Cardiac muscle cell (in vitro differentiated cells and primary cell): ENCODE results near the gene TBC1D14. TPM values are rescaled to one million over a fixed set of nuclear protein-coding genes. Genes with fewer than 3 reads are reported as not detected.

Experiments used
- DNase-seq, 2 donors: peaks; one replicate each; pipeline versions ENCODE4 v3.0.0 to v3.0.0-alpha.2; 2010 to 2017; ENCODE audit warnings: low read depth in 1 of 2, low spot score in 1 of 2
- H3K27ac ChIP-seq: fragments of 200-600 bp; sonication (generic); 2 replicates; pipeline ENCODE4 v1.5.1; 2016
- H3K27me3 ChIP-seq: fragments of 200-600 bp; sonication (generic); 2 replicates; pipeline ENCODE4 v1.6.0; 2016; ENCODE audit warnings: control low read depth
- H3K36me3 ChIP-seq: fragments of 200-600 bp; sonication (generic); 2 replicates; pipeline ENCODE4 v1.5.1; 2016; ENCODE audit warnings: control low read depth
- H3K4me1 ChIP-seq: fragments of 200-600 bp; sonication (generic); 2 replicates; pipeline ENCODE4 v1.8.1; 2017; ENCODE audit warnings: low read depth, mild to moderate bottlenecking, mixed run types
- H3K4me3 ChIP-seq: fragments of 200-600 bp; sonication (generic); 2 replicates; pipeline ENCODE4 v1.5.1; 2016; ENCODE audit warnings: mild to moderate bottlenecking
- H3K9me3 ChIP-seq: fragments of 200-600 bp; sonication (generic); 2 replicates; pipeline ENCODE4 v1.5.1; 2017; ENCODE audit warnings: low read depth, mild to moderate bottlenecking, control low read depth
- CTCF ChIP-seq: IDR thresholded peaks from 2 replicates; pipeline ENCODE4 v1.5.1; 2012; ENCODE audit warnings: low read depth, mild to moderate bottlenecking, low read length
- polyA plus RNA-seq: library from polyadenylated mRNA; unstranded; fragments of >200 nt; fragmentation: Nextera tagmentation; extraction: Ambion mirVana; gene quantifications from 2 replicates; pipeline ENCODE4 v1.2.1, GENCODE V29; 2016
- total RNA-seq: library from RNA; depleted of rRNA; stranded (reverse); fragments of >200 nt; gene quantifications from 2 replicates; pipeline ENCODE4 v1.2.3, GENCODE V29; 2016

The TBC1D14 gene
- total and polyA plus RNA-seq, 2 experiments from 2014 or later = 30.5 to 41.8 TPM

GRCh38 chr4:6999172-7000086 lies 89.8 kb downstream of the TBC1D14 start:
- H3K9me3 ChIP-seq = no peaks in the 10 kb centered on the region
- H3K4me1 ChIP-seq = no peaks in the 10 kb centered on the region
- H3K27me3 ChIP-seq = no peaks in the 10 kb centered on the region
- H3K4me3 ChIP-seq = no peak overlapping the region
- TF ChIP-seq CTCF = no peak
- peaks cover 24% of the 10 kb centered on the region for H3K36me3 ChIP-seq
- no peak for DNase-seq
- H3K27ac ChIP-seq = no peak overlapping the region

GRCh38 chr4:7000421-7001176 lies 91.0 kb downstream of the TBC1D14 start:
- H3K36me3 ChIP-seq = peaks cover 29% of the 10 kb centered on the region
- no peak for TF ChIP-seq CTCF
- no peak overlapping the region for H3K4me3 ChIP-seq
- H3K9me3 ChIP-seq = no peaks in the 10 kb centered on the region
- no peaks in the 10 kb centered on the region for H3K4me1 ChIP-seq
- no peak for DNase-seq
- H3K27ac ChIP-seq = no peak overlapping the region
- H3K27me3 ChIP-seq = no peaks in the 10 kb centered on the region

- no peaks in the 10 kb centered on the region for H3K27me3 ChIP-seq
- H3K27ac ChIP-seq = no peak overlapping the region
- no peak for DNase-seq
- H3K4me1 ChIP-seq = no peaks in the 10 kb centered on the region
- no peaks in the 10 kb centered on the region for H3K9me3 ChIP-seq
- no peak for TF ChIP-seq CTCF
- no peak overlapping the region for H3K4me3 ChIP-seq
- peaks cover 28% of the 10 kb centered on the region for H3K36me3 ChIP-seq
Observed at GRCh38 chr4:7001271-7001670, 91.6 kb downstream of the TBC1D14 start.

GRCh38 chr4:7002336-7002735 lies 92.7 kb downstream of the TBC1D14 start:
- H3K27ac ChIP-seq = no peak overlapping the region
- no peaks in the 10 kb centered on the region for H3K27me3 ChIP-seq
- DNase-seq = no peak
- H3K9me3 ChIP-seq = no peaks in the 10 kb centered on the region
- H3K4me3 ChIP-seq = no peak overlapping the region
- peaks cover 8% of the 10 kb centered on the region for H3K4me1 ChIP-seq
- TF ChIP-seq CTCF = no peak
- peaks cover 18% of the 10 kb centered on the region for H3K36me3 ChIP-seq

- no peak for TF ChIP-seq CTCF
- Histone ChIP-seq H3K4me3 (no peak overlapping the region), H3K27me3 (no peaks in the 10 kb centered on the region), H3K27ac (no peak overlapping the region), H3K4me1 (peaks cover 9% of the 10 kb centered on the region), H3K9me3 (no peaks in the 10 kb centered on the region), H3K36me3 (peaks cover 18% of the 10 kb centered on the region)
- no peak for DNase-seq
Observed at GRCh38 chr4:7003176-7003878, 93.7 kb downstream of the TBC1D14 start.
